Placental pericyte (primary cell): Measurements from ENCODE around the gene CPAMD8. TPM values are rescaled to one million over a fixed set of nuclear protein-coding genes. Genes with fewer than 3 reads are reported as not detected.

Source experiments
- small RNA-seq: library from RNA; depleted of rRNA; stranded (forward); fragments of <200 nt; gene quantifications from one replicate; pipeline ENCODE3, GENCODE V24; 2012; ENCODE audit warnings: low replicate concordance
- total RNA-seq: library from RNA; depleted of rRNA; stranded (reverse); fragments of >200 nt; gene quantifications from 2 replicates; pipeline ENCODE4 v1.2.3, GENCODE V29; 2012

CPAMD8 gene
- total RNA-seq = 0.57 and 2.4 TPM in 2 replicates

DNA sequence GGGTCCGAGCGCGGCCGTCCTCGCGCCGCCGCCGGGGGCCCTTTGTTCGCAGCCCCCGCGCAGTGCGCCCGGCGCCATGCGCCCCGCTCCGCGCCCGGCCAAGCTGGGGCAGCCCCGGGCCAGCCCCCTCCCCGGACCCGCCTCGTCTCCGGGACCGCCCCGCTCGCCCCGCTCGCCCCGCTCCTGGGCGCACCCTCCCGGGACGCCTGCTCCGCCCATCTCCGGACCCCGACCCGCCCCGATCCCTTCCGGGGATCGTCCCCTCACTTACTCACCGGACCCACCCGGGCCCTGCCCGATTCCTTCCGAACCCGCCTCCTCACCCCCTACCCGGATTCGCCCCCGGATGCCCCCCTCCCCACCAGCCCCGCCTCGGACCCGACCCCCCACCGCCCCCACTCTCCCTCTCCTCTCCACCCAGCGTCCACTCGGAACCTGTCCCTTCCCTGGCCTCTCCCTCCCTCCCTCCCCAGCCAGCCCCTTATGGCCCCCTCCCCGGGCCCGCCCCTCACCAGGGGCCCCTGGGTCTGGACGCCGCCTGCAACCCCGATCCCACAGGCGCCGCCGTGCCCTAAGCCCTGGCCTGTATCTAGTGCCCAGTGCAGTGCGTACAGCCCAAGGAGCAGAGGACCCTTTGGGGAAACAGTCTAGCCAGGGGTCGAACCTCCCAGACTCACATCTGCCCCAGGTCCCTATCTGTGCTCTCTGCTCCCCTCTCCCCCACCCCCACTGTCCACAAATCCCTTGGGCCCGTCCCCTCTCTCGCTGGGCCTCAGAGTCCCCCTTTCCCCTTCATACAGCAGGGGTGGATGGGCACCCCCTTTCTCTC lies at the start of gene CPAMD8:
TSS of gene CPAMD8 (minus strand) at position 105 of the 829 bp plus-strand sequence. CDS start 168 bp downstream, outside the sequence.

DNA sequence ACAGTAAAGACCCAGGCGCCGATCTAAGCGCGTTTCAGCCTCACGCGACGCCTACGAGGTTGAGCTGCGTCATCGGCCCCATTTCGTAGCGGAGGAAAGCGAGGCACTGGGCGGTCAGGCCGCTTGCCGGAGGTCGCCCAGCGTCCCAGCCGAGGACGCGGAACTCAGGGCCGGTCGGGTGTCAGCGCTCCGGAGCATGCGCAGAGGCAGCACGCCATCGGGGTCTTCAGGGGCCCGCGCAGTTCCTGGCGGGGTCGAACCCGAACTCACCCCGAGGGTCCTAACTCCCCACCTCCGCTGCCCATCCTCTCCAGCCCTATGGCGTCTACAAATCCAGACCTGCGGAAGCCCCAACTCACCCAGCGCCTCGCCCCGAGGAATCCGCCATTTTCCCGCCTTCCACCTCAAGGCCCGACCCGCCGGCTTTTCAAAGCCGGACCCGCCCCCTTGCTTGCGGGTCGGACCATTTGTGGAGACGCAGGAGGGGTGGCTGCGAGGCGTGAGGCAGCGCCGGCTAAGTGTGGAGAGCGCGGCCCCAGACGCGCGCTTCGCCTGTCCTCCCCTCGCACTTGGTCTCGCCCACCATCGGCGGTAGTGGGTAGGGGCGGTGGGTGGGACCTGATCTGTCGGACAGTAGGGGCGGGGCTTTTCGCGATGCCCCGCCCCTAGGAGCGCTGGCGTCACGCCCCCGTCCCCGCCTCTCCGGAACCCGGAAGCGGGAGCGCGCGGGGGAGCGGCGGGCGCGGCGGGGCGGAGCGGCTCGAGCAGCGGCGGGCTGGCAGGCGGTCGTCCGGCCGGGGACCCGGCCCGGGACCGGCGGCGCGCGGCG lies 48.6 kb upstream of the CPAMD8 start, which contains the start of the genes HAUS8 and MYO9B:
TSS of gene HAUS8 (minus strand) at position 418 of the 829 bp plus-strand sequence. CDS start at position 388, 30 bp downstream.
TSS of gene MYO9B (plus strand) at position 743 of the 829 bp plus-strand sequence. CDS start 25,941 bp downstream, outside the sequence.

DNA sequence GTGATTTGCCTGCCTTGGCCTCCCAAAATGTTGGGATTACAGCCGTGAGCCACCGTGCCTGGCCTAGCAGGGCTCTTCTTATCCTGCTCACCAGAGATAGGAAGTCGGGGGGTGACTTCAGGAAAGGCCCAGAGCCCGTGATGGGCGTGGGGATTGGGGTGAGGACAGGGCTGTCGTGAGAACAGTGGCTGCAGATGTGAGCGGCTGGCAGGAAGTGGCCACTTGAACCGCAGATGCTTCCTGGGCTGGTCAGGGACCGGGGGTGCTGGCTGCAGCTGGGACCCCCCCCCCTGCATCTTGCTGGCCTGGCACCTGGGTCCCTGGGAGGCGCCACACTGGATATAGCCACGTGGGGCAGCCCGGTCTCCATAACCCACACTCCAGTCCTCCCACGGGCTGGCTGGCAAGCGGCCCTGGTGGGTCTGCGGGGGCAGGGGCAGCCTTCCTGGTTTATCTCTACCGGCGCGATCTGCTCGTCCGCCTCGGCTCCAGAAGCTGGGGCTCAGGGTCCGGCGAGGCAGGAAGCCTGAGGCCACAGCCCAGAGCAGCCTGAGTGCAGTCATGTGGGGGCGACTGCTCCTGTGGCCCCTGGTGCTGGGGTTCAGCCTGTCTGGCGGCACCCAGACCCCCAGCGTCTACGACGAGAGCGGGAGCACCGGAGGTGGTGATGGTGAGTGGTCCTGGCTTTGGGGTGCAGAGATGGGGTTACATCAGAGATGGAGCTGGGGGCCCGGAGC lies 137.8 kb downstream of the CPAMD8 start, which contains the start of gene F2RL3:
TSS of gene F2RL3 (plus strand) at position 371 of the 737 bp plus-strand sequence. CDS start at position 562, 191 bp downstream.

Small RNA genes within 50 kb of the gene (small RNA-seq; reads per million reads assigned to genes)
- gene RN7SL823P (not detected), gene RN7SL835P (not detected)

Other genes with a start within 250 kb of the CPAMD8 start
- gene SIN3B, start 197.4 kb downstream of the CPAMD8 start, total RNA-seq = 28.0 and 37.7 TPM in 2 replicates
- gene F2RL3, start 137.8 kb downstream of the CPAMD8 start, total RNA-seq = 1.3 and 10.9 TPM in 2 replicates
- gene HAUS8, start 48.6 kb upstream of the CPAMD8 start, total RNA-seq = 1.3 and 8.6 TPM in 2 replicates
- gene MYO9B, start 49.0 kb upstream of the CPAMD8 start, total RNA-seq = 137 and 192 TPM in 2 replicates
- gene USE1, start 188.5 kb upstream of the CPAMD8 start, total RNA-seq = 15.2 and 52.7 TPM in 2 replicates
- 5.4 and 6.3 TPM in 2 replicates for gene OCEL1, start 199.4 kb upstream of the CPAMD8 start, total RNA-seq
- 60.6 and 86.5 TPM in 2 replicates for gene NR2F6, start 219.1 kb upstream of the CPAMD8 start, total RNA-seq
- gene USHBP1, start 237.9 kb upstream of the CPAMD8 start, total RNA-seq = 0.14 TPM in 1 of 2 replicates, not detected in the other
- gene BABAM1, start 240.6 kb upstream of the CPAMD8 start, total RNA-seq = 93.4 and 96.1 TPM in 2 replicates